Hippocampal formation (tissue), 2 donors: ENCODE data around the gene GEMIN4.
"Not testable (repeated sequence)": the region's sequence is repeated elsewhere in the genome, so short reads cannot be mapped to it uniquely, and the experiment has no call there.

Experiments
- DNase-seq, 2 donors: peaks; one replicate each; lab custom pipeline; 2025; lab: John Stamatoyannopoulos, UW

GEMIN4 gene

DNA sequence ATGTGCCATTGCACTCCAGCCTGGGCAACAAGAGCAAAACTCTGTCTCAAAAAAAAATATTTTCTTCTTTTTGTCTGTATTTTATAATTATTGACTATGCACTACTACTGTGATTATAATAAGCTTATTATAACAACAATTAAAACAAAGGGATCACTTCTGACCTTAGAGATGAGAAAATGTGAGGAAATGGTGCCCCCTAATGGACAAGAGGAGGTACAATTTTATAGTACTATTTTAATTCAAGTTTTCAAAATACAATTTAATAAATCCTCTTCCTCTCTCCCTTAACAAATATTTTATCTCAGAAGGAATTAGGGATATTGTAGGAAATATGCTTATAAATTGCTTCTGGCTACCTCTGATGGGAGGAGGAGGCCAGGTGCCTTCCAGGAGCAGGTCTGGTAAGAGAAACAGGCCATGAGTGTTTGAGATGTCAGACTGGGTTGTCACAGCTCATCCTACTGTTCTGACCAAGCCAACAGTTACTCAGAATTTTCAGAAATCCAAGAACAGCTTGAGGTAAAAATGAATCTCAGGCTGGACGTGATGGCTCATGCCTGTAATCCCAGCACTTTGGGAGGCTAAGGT is 51.5 kb downstream of the GEMIN4 start:
- DNase-seq, result peak in 1 of 2 donors; percentile 61

- no peak for DNase-seq
These were observed 52.7 kb downstream of the GEMIN4 start for GRCh38 chr17:699345-699744.

DNA sequence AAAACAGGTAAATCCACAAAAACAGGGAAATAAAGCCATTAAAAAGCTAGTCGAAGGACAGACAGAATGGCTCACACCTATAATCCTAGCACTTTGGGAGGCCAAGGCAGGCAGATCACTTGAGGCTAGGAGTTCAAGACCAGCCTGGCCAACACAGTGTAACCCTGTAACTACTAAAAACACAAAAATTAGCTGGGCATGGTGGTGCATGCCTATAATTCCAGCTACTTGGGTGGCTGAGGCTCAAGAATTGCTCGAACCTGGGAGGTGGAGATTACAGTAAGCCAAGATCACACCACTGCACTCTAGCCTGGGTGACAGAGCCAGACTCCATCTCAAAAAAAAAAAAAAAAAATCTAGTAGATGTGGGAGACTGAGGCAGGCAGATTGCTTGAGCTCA is 54.0 kb downstream of the GEMIN4 start:
- DNase-seq, result not testable (repeated sequence)

DNA sequence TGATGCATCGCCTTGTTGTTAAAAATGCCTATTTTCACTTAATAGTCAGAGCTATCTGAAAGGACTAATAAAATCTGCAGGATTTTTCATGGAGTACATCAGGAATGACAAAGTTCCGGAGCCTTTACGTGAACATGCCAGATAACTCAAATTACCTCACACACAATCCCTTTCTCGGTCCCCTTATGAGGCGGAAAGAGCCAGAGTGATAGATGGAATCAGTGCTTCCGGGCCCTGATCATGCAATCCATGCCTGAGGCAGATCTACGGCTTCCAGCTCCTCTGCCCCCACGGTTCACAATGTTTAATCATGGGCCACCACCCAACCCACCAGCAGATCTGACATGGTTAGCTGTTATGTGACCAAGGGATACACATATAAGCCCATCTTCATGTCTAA is 54.4 kb downstream of the GEMIN4 start:
- DNase-seq, result no peak

- no peak for DNase-seq
These were observed 55.7 kb downstream of the GEMIN4 start for GRCh38 chr17:696369-696768.
